Stimulated activated CD4-positive, alpha-beta T cell treated with anti-CD3 and anti-CD28 coated beads, Interleukin-1b, Interleukin-23, amount 100 ng/mL, for 4 hours (primary cell): ENCODE results near the gene PIGH.

Experiments
- DNase-seq, 2 donors: peaks; one replicate each; pipeline ENCODE4 v3.0.0-alpha.2; 2020; ENCODE audit warnings: low read depth in 2 of 2

PIGH gene

DNA sequence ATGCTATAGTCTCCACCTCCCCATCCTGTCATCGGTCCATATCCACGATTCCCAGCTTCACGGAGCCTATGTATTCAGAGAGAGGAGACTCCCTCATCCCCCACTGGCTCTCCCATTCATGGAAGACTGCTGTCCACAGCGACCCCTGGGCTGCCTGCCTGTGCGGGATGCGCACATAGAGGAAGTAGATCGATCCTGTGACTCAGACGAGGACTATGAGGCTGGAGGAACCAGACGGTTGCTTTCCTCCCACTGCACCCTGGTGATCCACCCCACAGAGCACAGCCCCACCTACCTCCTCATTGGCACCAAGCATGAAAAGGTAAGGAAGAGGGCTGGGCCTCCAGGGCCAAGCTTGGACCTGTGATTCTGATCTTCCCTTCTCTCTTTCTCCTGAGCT, 24.4 kb downstream of the PIGH start:
- no peak for DNase-seq

DNA sequence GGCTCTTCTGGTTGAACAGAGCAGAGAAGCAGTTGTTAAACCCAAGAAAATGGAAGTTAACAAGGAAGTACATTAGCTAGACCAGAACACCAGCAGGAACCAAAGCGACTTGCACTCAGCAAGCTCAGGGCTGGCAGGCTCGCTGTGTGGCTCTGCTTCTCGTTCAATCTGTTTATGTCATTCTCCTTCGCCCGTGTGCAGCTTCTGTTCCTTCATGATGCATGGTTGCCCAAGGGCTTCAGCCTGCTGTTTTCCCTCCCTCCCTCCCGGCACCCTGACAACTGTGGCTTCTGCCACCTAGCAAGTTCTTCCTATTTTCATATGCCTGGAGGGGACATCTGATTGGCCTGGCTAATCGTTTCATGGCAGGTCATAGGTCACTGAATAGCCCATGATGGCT, 25.3 kb downstream of the PIGH start:
- no peak for DNase-seq

DNA sequence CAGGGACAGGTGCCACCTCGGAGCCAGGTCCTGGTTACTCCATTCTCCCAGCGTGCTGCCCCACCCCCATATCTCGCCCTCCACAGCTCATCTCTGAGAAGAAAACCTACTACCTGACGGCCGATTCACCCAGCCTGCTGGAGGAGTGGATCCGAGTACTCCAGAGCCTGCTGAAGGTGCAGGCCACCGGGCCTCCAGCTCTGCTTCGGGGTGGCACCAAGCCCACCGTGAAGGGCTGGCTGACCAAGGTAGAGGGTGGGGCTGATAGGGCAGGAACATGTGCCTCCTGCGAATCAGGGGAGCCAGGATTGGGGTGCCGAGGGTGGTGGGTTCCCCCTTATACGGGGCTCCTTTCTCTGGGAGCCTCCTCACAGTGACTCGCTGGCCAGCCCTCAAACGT, 25.9 kb downstream of the PIGH start:
- DNase-seq = no peak

DNA sequence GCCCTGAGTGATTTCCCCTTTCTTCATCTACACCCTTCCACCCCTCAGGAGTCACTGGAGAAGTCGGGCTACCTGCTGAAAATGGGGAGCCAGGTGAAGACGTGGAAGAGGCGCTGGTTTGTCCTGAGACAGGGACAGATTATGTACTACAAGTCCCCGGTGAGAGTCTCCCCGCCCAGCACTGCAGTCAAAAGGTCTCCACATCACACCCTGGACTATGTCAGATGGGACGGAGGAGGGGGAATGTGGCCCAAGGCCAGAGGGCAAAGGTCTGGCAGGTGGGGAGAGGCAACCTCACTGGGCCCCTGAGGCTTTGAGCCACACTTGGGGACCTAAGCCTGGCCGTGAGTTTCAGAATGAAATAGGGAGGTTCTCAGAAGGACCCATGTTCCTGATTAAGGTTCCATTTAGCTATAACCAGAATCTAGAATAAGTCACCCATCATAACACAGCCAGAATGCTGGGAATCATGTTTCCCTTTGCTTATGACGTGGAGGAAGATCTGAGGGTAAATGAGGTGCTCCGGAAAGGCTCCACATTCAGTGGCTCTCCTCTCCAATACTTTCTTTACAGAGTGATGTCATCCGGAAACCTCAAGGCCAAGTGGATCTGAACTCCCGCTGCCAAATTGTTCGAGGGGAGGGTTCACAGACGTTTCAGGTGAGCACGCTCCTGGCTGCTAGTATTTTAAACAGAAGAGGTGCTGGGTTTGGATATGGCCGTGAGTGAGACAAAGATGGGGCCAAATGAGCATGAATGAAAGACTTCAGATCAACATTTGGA, 26.6 kb downstream of the PIGH start:
- no peak for DNase-seq

DNA sequence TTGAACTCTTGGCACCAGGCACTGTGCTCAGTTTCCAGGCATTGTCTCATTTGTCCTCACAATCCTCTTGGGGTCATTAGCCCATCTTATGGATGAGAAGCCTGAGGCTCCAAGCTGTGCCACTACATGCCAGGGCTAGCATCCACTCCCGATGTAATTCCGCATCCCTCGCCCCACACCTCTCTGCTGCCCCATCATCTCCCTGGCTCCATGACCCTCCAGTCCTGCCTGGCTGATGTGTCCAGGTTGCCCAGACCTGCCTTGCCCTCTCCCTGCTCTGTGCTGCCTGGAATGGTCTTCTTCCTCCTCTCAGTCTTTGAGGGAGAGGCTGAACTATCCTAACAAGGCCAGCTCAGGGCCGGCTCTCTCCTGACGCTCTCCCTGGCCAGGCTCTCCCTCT, 27.5 kb downstream of the PIGH start:
- no peak for DNase-seq

DNA sequence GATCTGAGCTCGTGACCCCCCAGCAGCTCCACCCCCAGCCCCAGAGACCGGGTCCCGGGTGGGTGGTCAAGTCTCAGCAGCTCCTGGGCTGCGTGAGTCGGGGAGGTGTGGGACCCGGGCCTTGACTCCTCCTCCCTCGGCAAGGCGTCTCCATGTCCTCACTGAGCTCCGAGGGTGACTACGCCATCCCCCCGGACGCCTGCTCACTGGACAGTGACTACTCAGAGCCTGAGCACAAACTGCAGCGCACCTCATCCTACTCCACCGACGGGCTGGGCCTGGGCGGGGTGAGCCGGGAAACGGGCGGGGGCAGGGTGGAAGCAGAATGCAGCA, 28.1 kb downstream of the PIGH start:
- DNase-seq = no peak

DNA sequence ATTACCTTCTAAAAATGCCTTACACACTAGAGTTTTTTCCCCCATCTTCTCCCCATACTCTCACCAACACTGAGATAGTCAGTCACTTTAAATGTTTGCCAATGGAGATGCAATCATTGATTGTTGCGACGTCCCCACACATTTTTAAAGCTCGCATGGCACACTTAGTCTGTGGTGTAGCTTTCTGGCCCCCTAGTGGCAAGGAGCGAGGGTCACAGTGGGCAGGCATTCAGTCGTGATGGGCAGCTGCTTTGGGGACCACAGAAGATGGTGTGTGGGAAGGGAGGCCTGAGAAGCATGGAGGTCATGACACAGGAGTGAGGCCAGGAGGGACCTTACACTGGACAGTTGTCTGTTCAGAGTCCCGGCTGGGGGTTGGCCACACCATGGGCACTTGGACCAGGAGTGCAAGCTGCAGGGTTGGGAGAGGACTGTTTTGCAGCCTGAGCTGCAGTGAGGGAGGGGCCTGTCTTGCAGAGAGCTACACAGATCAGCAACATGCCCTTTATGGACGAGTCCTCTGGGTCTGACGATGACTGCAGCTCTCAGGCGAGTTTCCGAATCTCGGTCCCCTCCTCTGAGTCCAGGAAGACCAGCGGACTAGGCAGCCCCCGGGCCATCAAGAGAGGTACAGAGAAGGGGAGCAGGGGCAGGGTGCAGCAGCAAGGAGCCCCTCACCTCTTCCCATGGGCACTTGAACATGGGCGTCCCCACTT, 28.6 kb downstream of the PIGH start:
- DNase-seq = peak; percentile 54 to 60

DNA sequence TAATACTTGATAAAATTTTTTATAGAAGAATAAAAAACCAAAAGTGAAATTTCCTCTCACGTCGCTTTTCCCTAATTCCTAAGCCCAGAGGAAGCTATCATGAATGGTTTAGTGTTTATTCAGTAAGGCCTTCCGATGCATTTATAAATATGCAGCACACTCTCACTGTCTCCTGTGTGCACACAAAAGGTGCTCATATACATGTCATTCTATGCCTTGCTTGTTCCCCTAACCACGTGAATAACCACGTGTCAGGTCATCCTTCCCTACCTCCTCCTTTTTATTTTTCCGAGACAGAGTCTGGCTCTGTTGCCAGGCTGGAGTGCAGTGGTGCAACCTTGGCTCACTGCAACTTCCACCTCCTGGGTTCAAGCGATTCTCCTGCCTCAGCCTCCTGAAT, 29.6 kb downstream of the PIGH start:
- no peak for DNase-seq

DNA sequence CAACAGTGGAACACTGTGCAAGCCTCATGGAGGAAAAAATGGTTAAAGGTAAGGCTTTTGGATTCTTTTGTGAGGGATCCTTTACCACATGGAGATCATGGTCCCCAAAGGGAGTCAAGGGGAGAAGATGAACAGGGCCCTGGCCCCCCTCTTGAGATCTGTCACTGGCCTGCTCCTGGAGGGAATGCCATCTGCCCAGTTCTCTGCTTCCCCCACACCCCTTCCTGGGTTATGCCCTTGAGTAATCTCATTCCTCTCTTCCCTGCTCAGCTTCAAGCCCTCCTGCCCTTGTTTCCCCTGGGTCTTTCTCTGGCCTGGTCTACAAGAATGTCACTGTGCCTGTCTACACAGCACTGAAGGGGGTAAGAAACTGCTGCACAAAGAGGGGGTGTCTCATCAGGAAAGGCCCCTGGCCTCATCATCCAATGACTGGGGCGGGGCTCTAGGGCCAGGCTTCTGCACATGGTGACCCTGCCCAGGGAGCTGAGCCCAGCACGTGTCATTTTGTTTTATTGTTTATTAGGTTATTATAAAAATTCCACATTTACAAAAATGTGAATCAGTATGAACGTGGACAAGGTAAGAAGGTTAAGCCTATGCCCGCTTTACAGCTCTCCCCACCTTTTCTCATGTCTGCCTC, 30.3 kb downstream of the PIGH start:
- no peak for DNase-seq

DNA sequence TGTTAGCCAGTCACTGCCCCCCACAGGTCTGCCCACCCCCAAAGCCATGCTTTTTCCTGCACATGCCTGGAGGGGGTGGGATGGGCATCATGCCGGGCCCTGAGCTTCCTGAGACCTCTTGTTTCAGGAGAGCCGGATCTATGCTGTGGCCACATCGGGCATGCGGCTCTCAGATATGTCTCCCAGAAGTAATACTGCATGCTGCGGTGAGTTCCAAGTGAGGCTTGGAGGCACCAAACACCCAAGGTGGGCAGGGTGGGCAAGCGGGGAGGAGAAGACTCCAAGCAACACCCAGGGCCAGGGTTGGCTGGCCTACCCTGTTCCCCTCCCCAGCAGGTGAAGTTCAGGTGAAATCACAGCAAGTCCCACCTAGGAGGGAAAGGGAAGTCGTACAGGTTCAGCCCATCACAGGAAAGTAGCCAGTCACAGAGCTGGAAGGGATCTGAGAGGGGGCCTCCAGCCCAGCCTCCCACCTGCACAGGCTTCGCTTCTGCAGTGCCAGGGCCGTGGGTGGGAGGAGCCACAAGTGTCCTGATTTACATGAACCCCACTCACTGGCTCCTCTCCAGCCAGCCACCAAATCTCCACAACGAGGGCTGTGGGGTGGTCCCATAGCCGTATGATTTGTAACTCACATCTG, 30.9 kb downstream of the PIGH start:
- no peak for DNase-seq

DNA sequence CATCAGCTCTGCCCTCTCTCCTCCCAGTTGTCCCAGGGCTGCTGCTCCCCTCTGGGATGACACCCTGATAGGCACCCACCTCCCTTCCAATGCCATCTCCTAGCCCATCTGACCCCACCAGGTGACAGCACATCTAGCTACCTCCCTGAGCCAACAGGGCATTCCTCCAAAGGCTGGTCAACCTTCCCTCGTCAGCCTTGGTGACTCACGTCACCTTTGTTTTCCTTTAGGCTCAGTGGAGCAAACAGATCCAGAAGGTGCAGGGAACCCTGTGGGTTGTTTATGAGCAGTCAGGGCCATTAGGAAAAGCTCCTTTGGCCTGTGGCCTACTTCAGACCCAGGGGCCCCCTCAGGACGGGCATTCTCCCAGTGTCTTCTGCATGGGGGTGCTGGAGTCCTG, 32.4 kb downstream of the PIGH start:
- DNase-seq = no peak

DNA sequence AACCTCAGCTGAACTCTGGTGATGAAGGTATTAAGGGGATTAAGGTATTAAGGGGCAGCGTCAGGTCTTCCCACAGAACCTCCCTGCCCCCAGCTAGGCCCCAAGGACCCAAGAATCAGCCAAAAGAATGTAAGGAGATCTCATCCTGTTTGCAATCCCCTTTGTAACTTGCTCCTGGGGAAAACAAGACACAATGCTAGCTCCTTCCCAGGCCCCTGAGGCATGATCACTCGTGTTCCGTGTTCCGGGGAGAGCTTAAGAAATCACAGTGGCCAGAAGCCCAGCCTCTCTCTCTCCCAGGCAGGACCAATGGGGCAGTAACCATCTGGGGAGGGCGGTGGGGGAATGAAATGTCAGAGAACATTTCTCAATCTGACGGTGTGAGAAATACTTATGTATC, 33.2 kb downstream of the PIGH start:
- no peak for DNase-seq

DNA sequence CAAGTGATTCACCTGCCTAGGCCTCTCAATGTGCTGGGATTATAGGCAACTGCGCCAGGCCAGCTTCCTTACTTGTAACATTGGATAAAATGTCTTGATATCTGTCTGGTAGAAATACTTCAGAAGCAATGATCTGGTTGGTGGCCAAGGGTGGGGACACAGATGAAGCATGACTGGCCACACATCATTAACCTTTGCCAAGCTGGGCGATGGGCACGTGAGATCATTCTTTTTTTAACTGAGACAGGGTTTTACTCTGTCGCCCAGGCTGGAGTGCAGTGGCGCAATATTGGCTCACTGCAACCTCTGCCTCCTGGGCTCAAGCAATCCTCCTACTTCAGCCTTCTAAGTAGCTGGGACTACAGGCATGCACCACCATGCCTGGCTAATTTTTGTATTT, 35.8 kb downstream of the PIGH start:
- DNase-seq = no peak

DNA sequence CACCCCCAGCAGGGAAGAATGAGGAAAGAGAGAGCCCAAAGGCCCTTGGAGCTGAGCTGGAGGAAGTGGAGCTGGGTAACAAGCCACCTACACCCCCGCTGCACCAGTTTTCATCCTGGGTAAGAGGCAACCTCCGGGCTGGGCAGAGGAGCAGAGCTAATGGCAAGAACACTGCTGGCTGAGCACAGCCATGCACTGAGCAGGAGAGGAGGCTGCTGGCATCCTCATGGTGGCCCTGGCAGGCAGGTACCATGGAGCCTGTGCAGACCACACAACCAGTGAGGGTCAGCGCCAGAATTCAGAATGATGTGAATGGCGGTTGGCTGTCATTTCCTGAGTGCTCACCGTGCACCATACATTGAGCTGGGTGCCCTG, 37.3 kb downstream of the PIGH start:
- no peak for DNase-seq

DNA sequence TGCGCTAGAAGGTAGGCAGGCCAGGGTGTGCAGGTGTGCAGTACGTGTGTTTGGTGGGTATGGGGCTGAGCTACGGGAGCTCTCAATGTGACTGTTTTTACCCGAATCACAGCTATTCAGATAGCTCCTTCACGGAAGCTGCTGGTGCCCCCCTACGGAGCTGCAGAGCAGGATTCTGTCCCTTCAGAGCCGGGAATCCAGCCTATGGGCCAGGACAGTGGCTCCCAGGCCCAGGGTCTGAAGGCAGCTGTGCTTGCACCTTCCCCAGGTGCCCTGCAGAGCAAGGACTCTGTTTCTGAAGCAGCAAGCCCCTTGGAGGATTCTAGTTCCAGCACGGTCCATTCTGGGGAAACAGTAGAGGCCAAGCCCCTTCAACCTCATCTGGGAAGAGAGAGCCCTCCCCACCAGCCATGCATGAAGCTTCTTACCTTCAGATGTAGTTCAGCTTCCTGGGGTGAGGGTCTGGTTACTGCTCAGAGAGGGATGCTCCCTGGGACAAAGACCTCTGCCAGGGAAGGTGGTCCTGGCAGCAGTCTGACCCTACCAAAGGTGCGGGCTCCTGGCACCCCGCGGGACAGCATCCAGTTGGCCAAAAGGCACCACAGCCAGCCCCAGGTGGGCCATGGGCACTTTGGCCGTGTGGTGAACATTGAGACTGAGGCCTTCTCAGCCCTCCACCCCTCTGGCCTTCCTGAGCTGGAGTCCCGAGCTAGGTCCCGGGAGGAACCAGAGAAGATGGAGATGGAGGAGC, 37.9 kb downstream of the PIGH start:
- DNase-seq = no peak

DNA sequence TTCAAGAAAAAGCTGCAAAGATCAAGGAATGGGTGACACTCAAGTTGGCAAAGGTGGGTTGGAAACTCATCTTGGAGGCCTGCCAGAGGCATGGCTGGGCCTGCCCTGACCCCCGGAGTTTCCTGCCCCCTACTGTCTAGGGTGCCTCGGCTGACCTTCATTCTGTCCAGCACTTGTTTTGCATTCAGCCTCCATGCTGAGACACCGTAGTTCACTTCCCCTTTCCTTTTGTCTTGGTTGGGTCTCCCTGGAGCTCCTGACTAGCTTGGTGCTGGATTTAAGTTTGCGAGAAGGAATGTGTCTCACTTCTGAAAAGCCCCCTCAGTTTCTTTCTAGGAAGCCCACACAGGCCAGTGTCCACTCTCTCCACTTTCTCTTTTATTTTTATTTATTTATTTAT, 40.4 kb downstream of the PIGH start:
- no peak for DNase-seq

DNA sequence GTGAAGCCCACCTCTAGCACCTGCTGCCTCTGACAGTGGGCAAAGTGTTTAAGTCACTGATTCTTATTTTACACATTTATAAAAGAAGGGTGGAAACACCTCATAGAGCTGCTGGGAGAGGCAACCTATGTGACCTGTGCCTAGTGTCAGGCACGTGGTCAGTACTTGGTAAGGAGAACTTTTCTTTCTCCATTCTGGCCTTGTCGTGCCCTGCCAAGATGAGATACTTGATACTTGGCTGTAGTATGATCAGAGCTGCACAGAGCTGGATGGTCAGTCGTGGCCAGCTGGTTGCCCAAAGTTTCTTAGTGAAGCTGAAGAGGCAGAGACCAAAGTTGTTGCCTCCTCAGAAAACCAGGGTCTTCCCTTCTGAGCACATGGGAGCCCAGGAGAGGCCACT, 42.4 kb downstream of the PIGH start:
- DNase-seq = no peak

DNA sequence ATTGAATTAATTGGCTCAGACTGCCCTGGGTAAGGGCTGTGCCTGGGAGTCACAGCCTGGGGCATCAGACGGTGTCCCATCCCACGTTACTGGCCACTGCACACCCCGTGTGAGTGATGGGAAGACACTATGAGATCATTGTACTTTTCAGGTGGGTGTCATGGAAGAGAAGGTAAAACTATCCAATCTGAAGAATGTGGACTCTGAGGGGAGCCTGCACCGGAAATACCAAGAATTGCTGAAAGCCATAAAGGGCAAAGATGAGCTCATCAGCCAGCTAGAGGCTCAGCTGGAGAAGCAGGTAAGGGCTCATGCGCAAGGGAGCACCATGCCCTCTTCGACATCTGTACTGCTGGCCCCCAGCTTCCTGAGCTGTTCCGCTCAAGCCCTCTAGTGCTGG, 43.0 kb downstream of the PIGH start:
- no peak for DNase-seq

DNA sequence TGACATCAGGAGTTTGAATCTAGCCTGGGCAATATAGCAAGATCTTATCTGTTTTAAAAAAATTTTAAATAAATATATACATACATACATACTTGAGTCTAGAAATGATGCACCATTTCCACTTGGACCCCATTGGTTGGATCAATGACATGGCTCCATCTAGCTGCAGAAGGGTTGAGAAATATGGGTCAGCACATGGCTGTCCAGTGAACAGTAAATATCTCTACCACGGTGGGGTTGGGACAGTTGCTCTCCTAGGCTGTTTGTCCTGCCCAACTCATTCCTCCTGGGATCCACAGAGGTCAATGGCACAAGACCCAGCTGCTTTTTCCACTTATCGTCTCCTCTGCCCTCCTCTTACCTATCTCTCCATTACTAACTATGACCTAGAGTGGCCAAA, 43.4 kb downstream of the PIGH start:
- no peak for DNase-seq

DNA sequence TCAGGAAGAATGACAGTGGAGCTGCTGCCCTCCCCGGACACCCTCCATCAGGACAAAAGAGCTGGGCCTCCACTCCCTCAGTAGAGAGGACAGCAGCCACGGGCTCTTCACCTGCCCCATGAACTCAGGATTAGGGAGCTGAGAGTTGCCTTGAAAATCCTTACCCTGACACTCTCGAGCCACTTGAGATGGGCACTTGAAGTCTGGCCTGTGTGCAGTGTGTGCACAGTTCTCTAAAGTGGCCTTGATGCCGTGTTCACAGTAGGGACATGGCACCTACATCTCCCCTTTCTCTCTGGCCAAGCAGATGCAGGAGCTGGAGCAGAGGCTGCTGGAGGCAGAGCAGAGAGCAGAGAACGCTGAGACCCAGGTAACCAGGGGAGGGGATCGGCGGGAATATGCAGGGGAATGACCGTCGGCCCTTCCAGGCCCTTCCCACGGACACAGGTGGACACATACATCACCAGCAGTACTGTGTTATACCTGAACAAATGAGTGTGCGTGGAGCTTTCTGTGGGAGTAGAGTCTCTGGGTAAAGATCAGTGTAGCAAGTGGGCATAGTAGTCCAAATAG, 44.5 kb downstream of the PIGH start:
- DNase-seq = no peak

DNA sequence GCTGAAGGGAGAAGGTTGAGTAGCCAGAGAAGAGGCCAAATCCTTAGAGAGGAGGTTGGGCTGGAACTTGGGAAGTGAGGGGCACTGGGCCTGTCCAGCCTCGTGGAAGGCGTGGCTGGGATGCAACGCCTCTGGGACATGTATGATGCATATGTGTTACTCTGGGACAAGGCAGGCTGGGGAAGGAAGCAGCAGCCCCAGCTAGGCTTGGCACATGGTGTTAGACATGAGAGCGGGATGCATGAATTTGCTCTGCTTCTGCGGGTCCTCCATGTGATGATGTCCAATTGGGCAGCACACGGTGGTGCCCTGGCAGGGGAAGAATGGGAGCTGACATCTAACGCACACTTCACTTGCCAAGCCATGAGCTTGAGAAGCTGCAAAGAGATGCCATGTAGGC, 45.7 kb downstream of the PIGH start:
- no peak for DNase-seq

DNA sequence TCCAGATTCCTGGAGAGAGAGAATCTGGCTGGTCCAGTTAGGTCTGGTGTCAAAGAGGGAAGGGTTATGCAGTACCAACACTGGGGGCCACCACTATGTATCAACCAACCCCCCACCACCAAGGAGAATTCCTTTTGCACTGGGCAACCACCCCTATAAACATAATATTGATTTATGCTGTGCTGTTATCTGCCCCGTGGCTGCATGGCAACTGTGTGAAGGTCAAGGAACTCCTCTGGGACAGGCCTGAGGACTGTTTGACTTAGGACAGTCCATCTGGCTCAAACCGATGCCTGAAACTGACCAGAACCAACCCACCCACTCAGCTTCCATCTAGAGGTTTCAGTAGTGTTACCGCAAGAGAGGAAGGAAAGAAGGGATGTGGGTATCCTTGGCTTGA, 46.5 kb downstream of the PIGH start:
- DNase-seq = no peak
